DOHH2 (cell line): ENCODE results near the gene SMIM45.

Experiments used
- H3F3A ChIP-seq: fragments of 200-600 bp; sonication (generic), shearing (Covaris generic); 2 replicates; pipeline ENCODE4 v1.6.0; 2016; ENCODE audit warnings: antibody characterized with exemption, mild to moderate bottlenecking; ENCODE audit not compliant: control insufficient read depth, insufficient read depth
- H3K27ac ChIP-seq: fragments of 200-600 bp; sonication (generic); 2 replicates; pipeline ENCODE4 v1.5.1; 2014; ENCODE audit warnings: low read depth, mild to moderate bottlenecking, low read length, moderate library complexity
- H3K27me3 ChIP-seq: fragments of 200-600 bp; sonication (generic); 2 replicates; pipeline ENCODE4 v1.6.1; 2014; ENCODE audit warnings: mild to moderate bottlenecking, low read length, mixed read lengths; ENCODE audit not compliant: control insufficient read depth
- H3K36me3 ChIP-seq: fragments of 200-600 bp; sonication (generic); 2 replicates; pipeline ENCODE4 v1.6.1; 2014; ENCODE audit warnings: mild to moderate bottlenecking, low read length, moderate library complexity, mixed read lengths; ENCODE audit not compliant: control insufficient read depth
- H3K4me1 ChIP-seq: fragments of 200-600 bp; sonication (generic); 2 replicates; pipeline ENCODE4 v1.6.1; 2014; ENCODE audit warnings: mild to moderate bottlenecking, low read length, mixed read lengths; ENCODE audit not compliant: control insufficient read depth
- H3K4me2 ChIP-seq: fragments of 200-600 bp; sonication (generic); 2 replicates; pipeline ENCODE4 v1.6.0; 2014; ENCODE audit warnings: mild to moderate bottlenecking, low read length, moderate library complexity
- H3K4me3 ChIP-seq: fragments of 200-600 bp; sonication (generic); 2 replicates; pipeline ENCODE4 v1.5.1; 2014; ENCODE audit warnings: mild to moderate bottlenecking, low read length, mixed read lengths
- H3K79me2 ChIP-seq: fragments of 200-600 bp; sonication (generic); 2 replicates; pipeline ENCODE4 v1.6.1; 2014; ENCODE audit warnings: mild to moderate bottlenecking, low read length, mixed read lengths; ENCODE audit not compliant: control insufficient read depth
- H3K9me2 ChIP-seq: fragments of 200-600 bp; sonication (generic); replicated peaks from 2 replicates; pipeline ENCODE4 v1.6.1; 2014; ENCODE audit warnings: mild to moderate bottlenecking, low read length, mixed read lengths; ENCODE audit not compliant: control insufficient read depth
- H3K9me3 ChIP-seq: fragments of 200-600 bp; sonication (generic); 2 replicates; pipeline ENCODE4 v1.6.1; 2014; ENCODE audit warnings: antibody characterized with exemption, low read length, mixed read lengths; ENCODE audit not compliant: control insufficient read depth, insufficient read depth
- H4K20me1 ChIP-seq: fragments of 200-600 bp; sonication (generic); 2 replicates; pipeline ENCODE4 v1.6.0; 2014; ENCODE audit warnings: low read depth, mild to moderate bottlenecking, antibody characterized with exemption, low read length, moderate library complexity; ENCODE audit not compliant: control insufficient read depth, insufficient read depth
- CTCF ChIP-seq: fragments of 200-600 bp; sonication (generic); IDR thresholded peaks from one replicate; pipeline ENCODE4 v1.5.1; 2014; ENCODE audit warnings: antibody characterized with exemption, mild to moderate bottlenecking, low read depth, low read length; ENCODE audit not compliant: poor library complexity, severe bottlenecking
- EZH2phosphoT487 ChIP-seq: fragments of 200-600 bp; sonication (generic); IDR thresholded peaks from 2 replicates; pipeline ENCODE4 v1.6.1; 2017; ENCODE audit warnings: borderline replicate concordance, mild to moderate bottlenecking, antibody characterized with exemption, low read length, moderate library complexity, mixed read lengths

SMIM45 gene

GRCh38 chr22:41905411-41906202 lies 46.3 kb upstream of the SMIM45 start:
- Histone ChIP-seq H3K4me1 (peaks cover 12% of the 10 kb centered on the region), H4K20me1 (peaks cover 4% of the 10 kb centered on the region; the same call in 1 of the 2 replicates), H3K4me2 (no peak overlapping the region), H3K27me3 (peaks cover 19% of the 10 kb centered on the region), H3K27ac (no peak overlapping the region), H3K79me2 (no peaks in the 10 kb centered on the region), H3K9me2 (no peaks in the 10 kb centered on the region), H3K9me3 (no peaks in the 10 kb centered on the region), H3F3A (peaks cover 5% of the 10 kb centered on the region; the same call in 1 of the 2 replicates), H3K36me3 (peaks cover 60% of the 10 kb centered on the region), H3K4me3 (no peak overlapping the region)
- no peak for TF ChIP-seq EZH2phosphoT487
- peak; percentile 14 for TF ChIP-seq CTCF

- Histone ChIP-seq H3K79me2 (no peaks in the 10 kb centered on the region), H4K20me1 (peaks cover 4% of the 10 kb centered on the region; the same call in 1 of the 2 replicates), H3K9me3 (no peaks in the 10 kb centered on the region), H3F3A (peaks cover 5% of the 10 kb centered on the region; the same call in 1 of the 2 replicates), H3K4me1 (peaks cover 22% of the 10 kb centered on the region), H3K36me3 (peaks cover 49% of the 10 kb centered on the region), H3K4me3 (no peak overlapping the region), H3K4me2 (no peak overlapping the region), H3K27me3 (peaks cover 31% of the 10 kb centered on the region), H3K27ac (no peak overlapping the region), H3K9me2 (no peaks in the 10 kb centered on the region)
- TF ChIP-seq CTCF (no peak), EZH2phosphoT487 (no peak)
These were observed 45.1 kb upstream of the SMIM45 start for GRCh38 chr22:41906822-41907221.

- H3K9me2 ChIP-seq, result no peaks in the 10 kb centered on the region
- no peaks in the 10 kb centered on the region for H3K9me3 ChIP-seq
- no peak overlapping the region for H3K4me3 ChIP-seq
- H3F3A ChIP-seq, result peaks cover 5% of the 10 kb centered on the region; the same call in 1 of the 2 replicates
- peaks cover 40% of the 10 kb centered on the region for H3K27me3 ChIP-seq
- TF ChIP-seq CTCF, result no peak
- no peak for TF ChIP-seq EZH2phosphoT487
- H3K27ac ChIP-seq, result no peak overlapping the region
- no peak overlapping the region for H3K4me2 ChIP-seq
- peaks cover 40% of the 10 kb centered on the region for H3K36me3 ChIP-seq
- H3K4me1 ChIP-seq, result peaks cover 22% of the 10 kb centered on the region
- no peaks in the 10 kb centered on the region for H3K79me2 ChIP-seq
- peaks cover 4% of the 10 kb centered on the region; the same call in 1 of the 2 replicates for H4K20me1 ChIP-seq
These were observed 44.2 kb upstream of the SMIM45 start for GRCh38 chr22:41907436-41908401.
